Lung (tissue), 12 donors: ENCODE measurements around the gene ARHGEF16. TPM values are rescaled to one million over a fixed set of nuclear protein-coding genes. Genes with fewer than 3 reads are reported as not detected.

Experiments used
- ATAC-seq: fragments of 200-7000 bp; cut with Tn5 transposase; one replicate; pipeline ENCODE4 v1.9.1; 2020; ENCODE audit warnings: moderate number of reproducible peaks; ENCODE audit not compliant: insufficient read depth, low FRiP score
- DNase-seq, 3 donors: peaks; one replicate each; pipeline ENCODE4 v3.0.0-alpha.2; 2013 to 2017
- H3K27ac ChIP-seq, 2 donors: one replicate each; pipeline ENCODE4 v1.5.1; 2013; ENCODE audit warnings: mild to moderate bottlenecking in 2 of 2, moderate library complexity in 2 of 2, control low read depth in 1 of 2, inconsistent platforms in 1 of 2, low read depth in 1 of 2, low read length in 1 of 2
- H3K27me3 ChIP-seq, 3 donors: one replicate each; pipeline ENCODE4 v1.5.1; 2013; ENCODE audit warnings: low read length in 2 of 3; ENCODE audit not compliant: control insufficient read depth in 3 of 3, insufficient read depth in 3 of 3
- H3K36me3 ChIP-seq, 4 donors: one replicate each; pipeline ENCODE4 v1.5.1; 2013; ENCODE audit warnings: low read length in 4 of 4, mild to moderate bottlenecking in 1 of 4, moderate library complexity in 1 of 4; ENCODE audit not compliant: control insufficient read depth in 4 of 4, insufficient read depth in 4 of 4
- H3K4me1 ChIP-seq, 5 donors: one replicate each; pipeline ENCODE4 v1.5.1; 2013; ENCODE audit warnings: low read length in 5 of 5, mild to moderate bottlenecking in 2 of 5, moderate library complexity in 1 of 5; ENCODE audit not compliant: control insufficient read depth in 5 of 5, insufficient read depth in 5 of 5
- H3K4me3 ChIP-seq: one replicate; pipeline ENCODE4 v1.5.1; 2013; ENCODE audit warnings: mild to moderate bottlenecking, control low read depth, moderate library complexity
- H3K9ac ChIP-seq, 2 donors: one replicate each; pipeline ENCODE4 v1.5.1; 2013; ENCODE audit warnings: low read length in 2 of 2, control low read depth in 1 of 2; ENCODE audit not compliant: insufficient read depth in 1 of 2
- H3K9me3 ChIP-seq, 4 donors: one replicate each; pipeline ENCODE4 v1.5.1; 2013; ENCODE audit warnings: low read length in 3 of 4, mild to moderate bottlenecking in 1 of 4, moderate library complexity in 1 of 4; ENCODE audit not compliant: control insufficient read depth in 4 of 4, insufficient read depth in 3 of 4
- CTCF ChIP-seq: IDR thresholded peaks from 2 replicates; pipeline ENCODE4 v1.5.1; 2012; ENCODE audit warnings: mild to moderate bottlenecking; ENCODE audit errors: control extremely low read depth, extremely low read depth
- WGBS, 2 donors: extraction: QIAGEN DNeasy Blood & Tissue Kit; methylation state at CpG; one replicate each; pipeline ENCODE4 v1.1.7; 2013; 5-methylcytosine and 5-hydroxymethylcytosine counted together
- polyA plus RNA-seq, 2 donors: library from polyadenylated mRNA; stranded (reverse); fragments of 200-250 nt; gene quantifications; one replicate each; pipeline ENCODE4 v1.2.1, GENCODE V29; 2013
- total RNA-seq, 2 donors: library from RNA; depleted of rRNA in 1 of 2; stranded (reverse); fragments of >200 nt in 1 of 2; gene quantifications; one replicate each; pipeline ENCODE4 v1.2.1, GENCODE V29; 2014 to 2021
- donor health status: control.
- donor health status: control.
- donor health status: Bipolar disorder and iron deficiency.
- donor health status: healthy.
- donor health status: DM: yes; HTN: yes; CAD: no.

Gene ARHGEF16
- total and polyA plus RNA-seq, 4 donors = 6.5 to 14.8 (median 9.8) TPM

GRCh38 chr1:3436451-3436850 lies 18.0 kb upstream of the ARHGEF16 start:
- Histone ChIP-seq H3K9me3 (no peaks in the 10 kb centered on the region), H3K9ac (no peak overlapping the region), H3K27ac (no peak overlapping the region), H3K4me1 (peaks cover 0 to 10% (median 0%) of the 10 kb centered on the region in 5 donors), H3K4me3 (no peak overlapping the region), H3K27me3 (peaks cover 0 to 4% (median 2%) of the 10 kb centered on the region in 3 donors), H3K36me3 (peaks cover 0 to 2% (median 0%) of the 10 kb centered on the region in 4 donors)
- TF ChIP-seq CTCF = no peak
- ATAC-seq (no peak), DNase-seq (no peak)
- 92 to 95% methylated on average over 11 of the region's 11 CpGs for WGBS, 2 donors

GRCh38 chr1:3436901-3437300 lies 17.6 kb upstream of the ARHGEF16 start:
- H3K27me3 ChIP-seq = peaks cover 0 to 7% (median 2%) of the 10 kb centered on the region in 3 donors
- H3K4me1 ChIP-seq = peaks cover 0 to 13% (median 0%) of the 10 kb centered on the region in 5 donors
- WGBS, 2 donors = 88 to 90% methylated on average over 14 of the region's 14 CpGs
- no peak overlapping the region for H3K27ac ChIP-seq
- H3K9ac ChIP-seq = no peak overlapping the region
- ATAC-seq (no peak), DNase-seq (no peak)
- H3K36me3 ChIP-seq = no peaks in the 10 kb centered on the region
- no peak overlapping the region for H3K4me3 ChIP-seq
- no peak for TF ChIP-seq CTCF
- H3K9me3 ChIP-seq = no peaks in the 10 kb centered on the region

DNA sequence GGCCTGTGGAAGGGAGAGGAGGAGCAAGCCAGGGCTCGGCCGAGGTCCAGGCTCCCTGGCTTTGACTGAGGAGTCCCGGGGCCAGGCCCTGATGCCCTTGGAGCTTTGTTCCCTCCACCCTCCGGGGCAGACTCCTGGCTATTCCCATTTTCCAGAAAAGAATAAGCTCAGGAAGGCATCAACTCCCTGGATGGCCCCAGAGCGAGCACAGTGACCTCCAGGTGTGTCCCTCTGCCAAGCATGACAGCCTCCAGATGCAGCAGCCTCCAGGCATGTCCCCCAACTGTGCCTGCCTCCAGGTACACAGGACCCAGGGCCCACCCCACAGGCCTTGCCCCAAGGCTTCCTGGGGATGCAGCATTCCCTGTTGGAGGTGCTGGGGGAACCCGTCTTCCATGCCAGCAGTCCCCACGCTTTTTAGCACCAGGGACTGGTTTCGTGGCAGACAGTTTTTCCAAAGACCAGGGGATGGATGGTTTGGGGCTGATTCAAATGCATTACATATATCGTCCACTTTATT lies 15.7 kb upstream of the ARHGEF16 start:
- H3K4me3 ChIP-seq = no peak overlapping the region
- H3K9me3 ChIP-seq = no peaks in the 10 kb centered on the region
- no peak for ATAC-seq
- no peak for TF ChIP-seq CTCF
- peaks cover 0 to 7% (median 7%) of the 10 kb centered on the region in 3 donors for H3K27me3 ChIP-seq
- no peak for DNase-seq
- H3K27ac ChIP-seq = no peak overlapping the region
- H3K4me1 ChIP-seq = peaks cover 0 to 13% (median 0%) of the 10 kb centered on the region in 5 donors
- H3K36me3 ChIP-seq = no peaks in the 10 kb centered on the region
- WGBS, 2 donors = 87 to 94% methylated on average over 9 of the region's 9 CpGs
- no peak overlapping the region for H3K9ac ChIP-seq
